IPS-11a (cell line): Measurements from ENCODE around the gene RTN4RL2.

Experiments used
- H3K4me3 ChIP-seq: one replicate; pipeline ENCODE4 v1.5.1; 2013; ENCODE audit warnings: low read depth, low read length, control low read depth

The RTN4RL2 gene

DNA sequence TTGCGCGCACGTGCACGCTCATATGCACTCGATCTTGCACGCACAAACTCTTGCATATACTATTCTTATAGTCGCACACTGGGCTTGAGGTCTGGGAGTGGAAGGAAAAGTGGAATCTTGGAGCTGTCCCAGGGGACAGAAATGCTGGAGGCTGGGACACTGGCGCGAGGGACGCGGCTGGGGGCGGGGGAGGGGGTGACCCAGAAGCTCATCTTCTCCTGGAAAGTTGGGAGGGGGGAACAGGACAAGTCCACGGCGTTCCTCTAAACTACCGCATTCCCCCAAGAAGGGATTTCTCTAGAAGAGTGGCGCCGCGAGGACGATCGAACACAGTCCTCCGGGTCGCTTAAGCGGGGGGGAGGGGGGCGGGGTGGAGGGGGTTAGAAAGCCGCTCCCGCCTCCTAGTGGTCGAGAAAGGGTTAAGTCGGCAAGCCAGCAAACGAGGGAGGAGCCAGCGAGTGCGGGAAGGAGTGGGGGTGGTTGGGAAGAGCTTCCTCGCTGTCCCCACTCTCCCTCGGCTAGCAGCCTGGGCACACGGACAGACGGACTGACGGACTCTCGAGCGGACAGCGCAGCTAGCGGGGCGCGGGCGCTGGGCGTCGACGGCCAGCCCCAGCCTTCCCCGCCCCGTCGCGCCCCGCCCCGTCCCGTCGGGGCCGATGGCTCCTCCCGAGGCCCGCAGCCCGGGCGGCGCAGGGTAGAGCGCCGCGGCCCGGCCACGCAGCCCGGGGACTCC lies at the start of gene RTN4RL2:
TSS of gene RTN4RL2 (plus strand) at position 507 of the 736 bp plus-strand sequence. CDS start 338 bp downstream, outside the sequence.
- H3K4me3 ChIP-seq: peak within 1 kb of the TSS; percentile 59

DNA sequence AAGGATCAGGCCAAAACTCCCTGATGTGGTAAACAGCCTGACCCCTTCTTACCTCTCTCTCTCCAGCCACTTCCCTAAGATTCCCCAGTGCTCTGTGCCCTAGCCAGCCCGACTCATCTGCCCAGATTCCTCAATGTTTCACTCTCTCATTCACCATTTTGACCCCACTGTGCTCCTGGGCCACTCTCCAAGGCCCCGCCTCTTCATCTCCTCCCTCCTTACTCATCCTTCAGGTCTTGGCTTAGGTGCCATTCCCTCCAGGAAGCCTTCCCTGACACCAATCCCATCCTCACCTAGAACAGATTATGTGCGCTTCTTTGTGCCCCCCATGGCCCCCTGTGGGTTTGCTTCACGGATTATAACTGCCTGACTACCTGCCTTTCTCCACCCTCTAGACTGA lies 46.6 kb upstream of the RTN4RL2 start:
- H3K4me3 ChIP-seq: no peak overlapping the region

DNA sequence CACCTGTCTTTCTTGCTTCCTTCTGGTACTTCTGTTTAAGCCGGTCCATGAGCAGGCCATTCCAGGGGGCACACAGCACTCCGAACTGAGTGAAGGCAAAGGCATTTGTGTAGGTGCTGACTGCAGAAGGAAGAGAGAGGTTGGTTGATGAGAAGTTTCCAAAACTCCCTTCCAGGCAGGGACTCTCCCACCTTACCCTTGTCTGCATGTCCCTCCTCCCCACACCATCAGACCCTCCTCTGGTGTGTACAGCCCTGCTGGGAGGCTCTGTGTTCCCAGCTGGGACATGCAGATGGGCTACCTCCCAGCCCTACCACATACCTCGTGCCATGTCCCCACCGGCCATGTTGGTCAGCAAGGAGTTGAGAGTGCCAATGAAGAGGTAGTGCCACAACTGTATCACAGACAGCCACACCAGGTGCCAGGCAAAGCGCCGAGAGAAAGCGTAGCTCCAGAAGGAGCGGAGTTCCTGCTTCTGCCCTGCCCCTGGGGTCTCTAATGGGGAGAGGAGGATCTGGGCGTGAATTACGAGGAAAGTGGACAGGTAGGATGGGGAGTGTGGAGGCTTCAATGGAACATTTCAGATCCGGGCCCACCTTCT lies 45.6 kb upstream of the RTN4RL2 start:
- no peak overlapping the region for H3K4me3 ChIP-seq

DNA sequence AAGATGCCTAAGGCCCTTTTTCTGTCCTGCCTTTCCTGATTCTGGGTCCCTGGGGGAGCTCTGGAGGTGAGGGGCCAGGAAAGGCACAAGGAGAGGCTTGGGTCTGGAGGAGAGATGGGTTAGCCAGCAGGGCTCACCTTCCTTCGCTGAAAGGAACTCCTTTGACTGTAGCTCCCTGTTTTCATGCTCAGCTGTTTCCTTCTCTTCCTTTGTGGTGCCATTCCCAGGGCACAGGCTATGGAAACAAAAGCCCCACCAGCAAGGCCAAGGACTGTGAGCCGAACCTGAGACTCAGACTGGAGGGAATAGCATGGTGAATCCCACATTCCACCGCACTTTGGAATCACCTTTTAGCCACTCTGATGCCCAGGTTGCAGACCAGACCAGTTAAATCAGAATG lies 43.9 kb upstream of the RTN4RL2 start:
- H3K4me3 ChIP-seq: no peak overlapping the region

DNA sequence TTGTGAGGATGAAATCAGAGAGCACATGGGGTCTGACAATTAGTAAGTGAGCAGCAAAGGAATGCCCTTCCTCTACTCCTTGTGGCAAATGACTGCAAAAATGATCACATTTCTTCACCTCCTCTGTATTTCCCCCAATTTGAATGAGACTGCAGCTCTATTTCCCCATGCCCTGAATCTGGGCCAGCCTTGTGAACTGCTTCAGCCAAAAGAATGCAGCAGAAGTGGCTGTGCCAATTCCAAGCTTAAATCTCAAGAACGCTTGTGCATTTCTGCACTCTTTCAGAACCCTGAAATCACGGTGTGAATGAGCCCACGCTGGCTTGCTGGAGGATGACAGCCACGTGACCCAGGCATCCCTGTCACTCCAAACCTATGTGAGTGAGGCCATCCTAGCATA lies 43.3 kb upstream of the RTN4RL2 start:
- no peak overlapping the region for H3K4me3 ChIP-seq

DNA sequence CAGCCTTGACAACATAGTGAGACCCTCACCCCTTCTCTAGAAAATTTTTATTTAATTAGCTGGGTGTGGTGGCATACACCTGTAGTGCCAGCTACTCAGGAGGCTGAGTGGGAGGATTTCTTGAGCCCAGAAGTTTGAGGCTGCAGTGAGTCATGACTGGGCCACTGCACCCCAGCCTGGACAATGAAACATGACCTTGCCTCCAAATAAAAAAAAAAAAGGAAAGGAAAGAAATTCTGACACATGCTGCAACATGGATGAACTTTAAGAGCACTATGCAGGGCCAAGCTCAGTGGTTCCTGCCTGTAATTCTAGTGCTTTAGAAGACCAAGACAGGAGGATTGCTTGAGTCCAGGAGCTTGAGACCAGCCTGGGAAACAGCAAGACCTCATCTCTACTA lies 42.2 kb upstream of the RTN4RL2 start:
- no peak overlapping the region for H3K4me3 ChIP-seq

DNA sequence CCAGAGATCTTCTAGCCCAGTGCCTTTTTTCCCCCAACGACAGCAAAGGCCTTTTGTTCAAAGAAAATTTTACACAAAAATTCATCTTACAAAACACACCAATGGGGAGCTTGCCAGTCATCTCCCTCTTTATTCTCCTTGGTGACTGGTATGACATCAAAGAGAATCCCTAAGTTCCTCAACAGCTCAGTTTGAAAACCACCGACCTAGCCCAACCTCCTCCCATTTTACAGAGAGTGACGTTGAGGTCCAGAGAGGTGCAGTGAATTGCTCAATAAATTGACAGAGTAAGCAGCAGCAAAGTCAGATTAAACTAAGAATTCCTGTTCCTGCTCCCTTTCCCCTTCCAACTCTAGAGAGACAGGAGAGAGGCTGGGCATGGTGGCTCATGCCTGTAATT lies 41.2 kb upstream of the RTN4RL2 start:
- no peak overlapping the region for H3K4me3 ChIP-seq

DNA sequence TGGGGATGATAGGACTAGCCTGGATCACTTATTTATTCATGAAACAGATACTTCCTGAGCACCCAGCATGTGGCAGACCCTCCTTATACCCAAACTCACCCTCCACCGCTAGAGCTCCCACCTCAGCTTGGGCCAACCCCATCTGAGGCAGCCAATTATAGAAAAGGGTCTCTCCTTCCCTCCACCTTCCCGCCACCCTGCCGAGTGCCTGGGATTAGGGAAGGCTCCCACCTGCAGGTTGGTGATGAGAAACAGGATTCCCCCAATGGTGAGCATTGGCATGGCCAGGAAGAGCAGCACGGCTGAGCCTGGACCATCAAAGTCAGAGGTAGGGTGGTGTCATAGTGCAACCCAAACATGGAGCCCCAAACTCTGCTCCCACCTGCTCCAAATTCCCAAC lies 39.3 kb upstream of the RTN4RL2 start:
- H3K4me3 ChIP-seq: no peak overlapping the region

DNA sequence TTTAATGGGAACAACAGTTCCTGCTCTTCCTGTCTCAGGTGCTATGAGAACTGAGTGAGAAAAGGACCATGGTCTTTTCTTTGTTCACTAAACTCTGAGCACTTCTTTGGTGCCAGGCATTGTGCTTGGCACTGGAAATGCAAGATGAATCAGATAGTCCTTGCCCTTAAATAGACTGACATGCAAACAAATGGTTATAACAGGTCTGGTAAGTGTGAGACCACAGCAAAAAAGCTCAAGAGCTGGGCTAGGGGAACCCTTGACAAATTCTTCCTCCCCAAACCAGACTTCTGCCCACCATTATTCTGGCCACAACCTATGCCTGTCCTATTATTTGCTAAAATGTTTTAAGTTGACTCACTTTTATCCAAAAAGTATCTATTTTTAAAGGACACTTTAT lies 38.5 kb upstream of the RTN4RL2 start:
- no peak overlapping the region for H3K4me3 ChIP-seq

DNA sequence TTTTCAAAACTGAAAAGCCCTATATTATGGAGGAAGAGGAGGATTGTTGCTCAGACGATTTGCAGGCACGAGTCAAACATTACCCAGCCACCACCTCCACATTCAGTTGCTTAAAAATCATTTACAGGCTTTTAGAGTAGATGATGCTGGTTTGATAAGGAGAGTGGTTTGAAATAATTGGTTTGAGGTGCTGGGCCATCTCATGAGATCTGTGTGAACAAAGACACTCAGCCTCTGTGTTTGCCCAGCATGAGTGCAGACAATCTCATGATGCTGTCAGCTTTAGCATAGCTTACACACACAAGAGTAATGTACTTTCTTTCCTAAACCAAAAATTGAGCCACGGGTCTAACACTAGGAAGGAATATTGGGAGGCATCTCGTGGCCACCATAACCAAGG lies 37.7 kb upstream of the RTN4RL2 start:
- H3K4me3 ChIP-seq: no peak overlapping the region

DNA sequence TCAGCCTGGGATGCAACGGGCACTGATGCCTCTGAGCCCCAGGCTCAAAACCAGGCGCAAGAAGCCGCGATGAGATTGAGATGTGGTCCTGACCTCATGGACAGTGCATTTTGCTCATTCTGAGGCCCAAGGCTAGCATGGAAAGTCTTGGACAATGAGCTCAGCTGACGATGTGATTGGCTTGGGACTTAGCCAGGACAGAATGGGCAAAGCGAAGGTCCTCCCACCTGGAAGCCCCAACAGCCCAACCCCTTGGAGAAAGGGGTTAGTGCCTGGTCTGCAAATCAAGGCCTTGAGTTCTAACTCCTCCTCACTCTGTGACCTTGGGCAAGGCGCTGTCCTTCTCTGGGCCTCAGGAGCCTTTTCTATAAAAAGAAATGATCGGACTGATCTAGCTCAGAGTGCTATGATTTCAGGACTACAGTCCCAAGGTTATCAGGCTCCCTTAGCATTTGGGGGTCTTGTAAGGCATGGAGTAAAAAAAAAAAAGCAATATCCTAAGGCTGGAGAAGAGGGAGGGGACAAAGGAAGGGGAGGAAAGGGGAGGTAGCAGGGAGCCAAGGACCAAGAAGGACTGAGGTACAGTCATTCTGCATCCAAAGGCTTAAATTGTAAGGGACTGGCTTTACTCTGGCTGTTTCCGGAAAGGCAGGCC lies 36.1 kb upstream of the RTN4RL2 start:
- no peak overlapping the region for H3K4me3 ChIP-seq

DNA sequence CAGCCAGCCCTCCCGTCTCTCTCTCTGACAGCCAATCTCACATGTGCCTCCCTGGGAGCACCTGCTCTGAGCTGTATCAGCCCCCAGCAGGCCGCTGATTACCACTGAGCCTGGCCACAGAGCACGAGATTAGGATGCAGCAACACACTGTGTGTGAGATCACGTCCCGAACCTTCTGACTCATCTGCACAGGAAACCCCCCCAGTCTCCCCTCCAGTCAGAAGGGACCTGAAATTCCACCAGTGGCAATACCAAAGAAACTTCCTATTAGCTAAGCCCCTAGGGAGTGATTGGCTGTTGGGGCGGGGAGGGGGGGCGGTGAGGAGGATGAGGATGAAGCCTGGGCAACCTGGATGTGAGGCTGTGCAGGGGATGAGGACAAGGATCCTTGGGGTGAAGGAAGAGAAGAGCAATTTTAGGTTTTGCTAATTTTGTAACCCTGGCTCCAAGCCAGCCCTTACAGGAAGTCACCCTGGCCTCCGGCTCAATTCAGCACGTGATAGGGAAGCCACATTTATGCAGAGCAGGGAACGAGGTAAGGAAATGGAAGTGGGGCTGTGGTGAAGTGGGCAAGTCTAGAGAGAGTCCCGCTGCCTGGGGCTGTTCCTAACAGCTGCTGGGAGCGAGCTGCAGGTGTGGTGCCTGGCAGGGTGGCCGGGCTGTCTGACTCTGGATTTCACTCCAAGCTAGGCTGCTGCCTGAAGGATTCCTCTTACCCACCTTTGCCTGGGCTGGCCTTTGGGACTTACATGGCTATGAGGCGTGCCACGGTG lies 35.4 kb upstream of the RTN4RL2 start:
- H3K4me3 ChIP-seq: no peak overlapping the region

DNA sequence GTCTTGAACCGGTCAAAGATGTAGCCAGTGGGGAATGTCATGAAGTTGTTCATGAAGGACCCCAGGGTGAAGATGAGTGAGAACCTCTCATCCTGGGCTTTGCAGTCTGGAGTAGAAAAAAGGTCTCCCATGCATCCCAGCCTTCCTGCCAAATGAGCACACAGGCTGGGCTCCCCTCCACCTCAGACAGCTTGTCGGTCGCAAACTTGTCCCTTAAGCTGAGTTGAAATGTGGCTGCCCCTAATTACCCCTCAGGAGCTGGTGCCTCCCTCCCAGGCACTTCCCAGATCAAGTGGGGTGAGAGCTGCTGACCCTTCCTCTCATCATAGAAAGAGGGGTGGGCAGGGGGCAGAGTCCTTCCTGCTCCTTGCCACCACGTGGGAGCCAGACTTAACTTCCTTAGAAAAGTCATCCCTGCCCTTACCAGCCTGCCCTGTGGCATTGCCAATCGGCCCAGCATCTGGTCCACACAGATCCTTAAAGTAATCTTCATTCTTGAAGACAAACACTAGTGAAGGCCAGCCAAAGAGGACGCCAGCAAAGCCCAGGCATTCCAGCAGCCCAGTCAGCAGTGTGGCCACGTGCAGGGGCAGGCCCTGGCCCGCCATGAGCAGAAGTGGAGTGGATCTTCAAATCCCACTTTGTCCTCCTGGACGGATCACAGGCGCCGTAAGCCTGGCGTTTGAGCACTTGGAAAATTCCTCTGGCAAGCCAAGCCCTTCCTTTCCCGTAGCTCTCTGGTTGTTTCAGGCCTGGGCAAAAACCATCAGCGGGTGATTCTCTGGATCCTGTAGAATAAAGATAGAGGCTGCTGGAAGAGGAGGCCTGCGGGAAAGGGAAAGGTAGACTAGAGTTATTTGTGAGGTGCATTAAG lies 34.5 kb upstream of the RTN4RL2 start:
- H3K4me3 ChIP-seq: no peak overlapping the region

DNA sequence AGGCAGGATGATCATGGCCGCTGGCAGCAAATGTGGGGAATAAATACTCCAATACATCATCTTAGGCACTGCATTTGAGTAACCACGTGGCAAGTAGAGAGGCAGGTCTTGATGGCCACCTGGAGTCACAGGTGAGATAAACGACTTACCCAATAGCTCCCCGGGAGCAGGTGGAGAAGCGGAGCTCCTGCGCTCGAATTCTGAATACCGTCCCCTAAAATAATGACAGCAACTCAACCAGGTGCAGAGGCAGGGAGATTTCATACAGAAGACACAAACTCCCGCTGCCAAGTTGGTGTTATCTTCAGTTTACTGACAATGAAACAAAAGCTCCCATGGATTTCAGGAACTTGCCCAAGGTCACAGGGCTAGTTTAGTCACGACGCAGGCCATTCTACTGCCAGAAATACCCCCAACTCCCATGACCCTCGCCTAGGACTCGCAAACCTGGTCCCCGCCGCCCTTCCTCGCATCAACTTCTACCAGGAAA lies 33.8 kb upstream of the RTN4RL2 start:
- H3K4me3 ChIP-seq: peak overlapping the region; percentile 33

DNA sequence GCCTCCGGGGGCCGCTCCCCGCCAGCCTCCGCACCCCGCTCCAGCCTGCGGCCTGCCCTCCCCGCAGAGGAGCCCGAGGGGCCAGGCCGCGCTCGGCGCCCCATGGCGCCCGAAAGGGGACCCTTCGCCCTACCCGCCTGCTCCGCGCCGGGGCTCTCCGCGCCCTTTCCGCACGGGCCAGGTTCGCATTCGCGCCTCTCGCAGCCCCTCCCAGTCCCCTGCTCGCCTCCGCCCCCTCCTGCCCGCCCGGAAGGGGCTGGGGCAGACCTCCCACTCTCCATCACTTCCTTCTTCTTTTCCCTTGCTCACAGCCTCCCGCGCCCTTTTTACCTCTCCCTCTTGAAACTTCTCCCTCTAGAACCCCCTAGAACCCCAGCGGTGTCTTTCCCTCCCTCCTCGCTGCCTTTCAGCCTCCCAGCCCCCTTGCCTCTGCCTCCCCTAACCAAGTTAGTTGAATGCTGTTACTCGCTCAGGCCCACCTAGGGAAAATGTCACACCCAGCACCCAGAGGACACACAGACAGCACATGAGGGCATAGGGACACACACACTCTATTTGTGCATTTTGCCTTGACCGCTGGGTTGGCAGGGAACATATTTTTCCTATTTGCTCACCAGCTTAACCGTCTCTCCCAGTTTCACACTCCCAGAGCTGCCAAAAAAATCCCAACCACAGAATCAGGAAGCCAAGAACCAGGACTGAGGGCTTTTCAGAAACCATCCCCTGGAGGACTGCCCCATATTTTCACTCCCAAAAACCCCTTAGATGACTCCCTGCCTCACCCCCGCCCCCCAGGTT lies 33.2 kb upstream of the RTN4RL2 start, which contains the start of gene SLC43A3:
TSS of gene SLC43A3 (minus strand) at position 193 of the 798 bp plus-strand sequence. CDS start 949 bp downstream, outside the sequence.
- peak within 1 kb of the TSS; percentile 33 for H3K4me3 ChIP-seq

DNA sequence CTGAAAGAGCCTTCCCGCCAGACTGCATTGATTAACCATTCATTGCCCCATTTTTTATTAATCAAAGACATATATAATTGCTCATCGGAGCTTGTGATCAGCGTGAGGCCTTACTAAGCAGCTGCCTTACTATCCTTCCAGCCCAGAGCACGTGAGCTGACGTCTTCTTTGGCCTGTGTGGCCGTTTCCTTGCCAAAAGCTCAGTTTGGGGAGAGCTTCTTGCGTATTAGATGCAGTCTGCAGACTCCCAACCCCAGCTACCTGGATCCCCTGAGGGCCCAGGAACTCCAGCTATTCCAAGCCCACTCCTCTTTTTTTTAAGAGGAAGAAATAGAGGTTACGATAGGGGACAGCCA lies 32.6 kb upstream of the RTN4RL2 start:
- H3K4me3 ChIP-seq: no peak overlapping the region

DNA sequence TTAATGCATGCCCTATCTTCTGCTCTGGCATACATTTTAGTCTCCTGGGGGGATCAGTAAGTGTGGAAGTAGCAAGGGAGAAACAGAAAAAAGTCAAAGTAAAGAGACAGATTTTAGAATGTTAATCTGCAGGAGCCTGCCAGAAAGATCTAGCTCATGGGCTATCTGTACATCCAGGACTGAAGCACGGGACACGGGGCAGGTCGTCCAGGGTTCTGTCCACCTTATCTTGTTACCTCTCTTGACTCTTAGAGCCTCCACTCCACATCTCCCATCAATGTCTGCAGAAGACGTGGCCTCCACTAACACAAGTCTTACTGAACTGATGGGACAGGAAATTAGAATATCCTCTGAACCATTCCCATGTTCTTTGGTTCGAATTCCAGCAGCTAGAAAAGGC lies 31.7 kb upstream of the RTN4RL2 start:
- H3K4me3 ChIP-seq: no peak overlapping the region

DNA sequence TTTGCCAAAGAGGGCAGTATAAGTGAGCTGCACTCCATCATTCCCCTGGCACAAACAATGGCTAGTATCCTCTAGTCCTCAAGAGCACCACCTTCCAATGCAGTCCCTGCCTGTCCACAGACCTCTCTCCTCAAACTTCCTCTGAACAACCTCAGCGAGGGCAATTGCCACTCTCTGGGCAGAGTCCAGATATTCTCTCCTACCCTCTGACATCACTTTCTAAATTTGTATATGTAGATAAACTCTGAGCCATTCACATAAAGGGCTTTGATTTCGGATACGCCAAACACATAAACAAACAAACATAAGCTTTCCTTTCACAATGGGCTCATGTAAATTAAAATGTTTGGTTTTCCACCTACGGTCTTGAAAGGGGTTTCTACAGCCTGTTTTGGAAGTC lies 30.4 kb upstream of the RTN4RL2 start:
- no peak overlapping the region for H3K4me3 ChIP-seq

DNA sequence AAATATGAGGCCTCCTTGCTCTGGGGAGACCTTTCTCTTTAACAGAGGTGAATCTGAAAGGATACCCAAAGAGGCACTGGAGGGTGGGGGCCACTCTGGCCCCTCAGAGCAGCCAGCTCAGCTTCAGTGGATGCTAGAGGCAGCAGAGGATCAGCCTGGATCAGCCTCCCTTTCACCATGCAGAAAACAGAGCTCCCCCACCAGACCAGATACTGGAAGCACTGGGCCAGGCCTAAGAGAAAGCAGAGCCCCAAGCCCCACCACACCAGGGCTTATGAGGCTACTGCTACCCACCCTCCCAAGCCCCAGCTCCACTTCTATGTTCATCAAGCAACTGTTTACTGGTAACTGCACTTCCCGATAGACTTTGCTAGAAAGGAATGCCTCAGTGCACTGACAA lies 29.4 kb upstream of the RTN4RL2 start:
- H3K4me3 ChIP-seq: no peak overlapping the region

DNA sequence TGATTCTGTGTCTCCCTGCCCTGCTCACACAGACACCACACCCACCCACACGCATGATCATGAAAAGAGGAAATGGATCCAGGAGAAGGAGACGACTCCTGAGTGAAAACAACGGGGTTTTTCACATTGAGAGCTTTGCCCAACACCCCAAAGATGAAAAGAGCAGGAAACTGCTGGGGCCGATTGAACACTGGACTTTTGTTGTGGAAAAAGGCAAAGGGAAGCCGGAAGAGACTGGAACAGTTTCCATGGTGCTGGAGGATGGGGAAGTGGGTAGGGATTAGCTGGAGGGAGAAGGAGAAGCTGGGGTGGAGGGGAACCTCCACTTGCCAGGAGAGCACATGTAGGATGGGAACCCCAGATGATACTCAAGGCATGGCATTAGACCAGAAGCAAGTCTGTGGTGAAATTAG lies 28.2 kb upstream of the RTN4RL2 start:
- no peak overlapping the region for H3K4me3 ChIP-seq
